Measurements from ENCODE around the gene MIB1. TPM values are rescaled to one million over a fixed set of nuclear protein-coding genes. Genes with fewer than 3 reads are reported as not detected.
"Not testable (repeated sequence)": the region's sequence is repeated elsewhere in the genome, so short reads cannot be mapped to it uniquely, and the experiment has no call there.

The MIB1 gene
- total RNA-seq, 1 donor from 2014 or later = 90.9 TPM

DNA sequence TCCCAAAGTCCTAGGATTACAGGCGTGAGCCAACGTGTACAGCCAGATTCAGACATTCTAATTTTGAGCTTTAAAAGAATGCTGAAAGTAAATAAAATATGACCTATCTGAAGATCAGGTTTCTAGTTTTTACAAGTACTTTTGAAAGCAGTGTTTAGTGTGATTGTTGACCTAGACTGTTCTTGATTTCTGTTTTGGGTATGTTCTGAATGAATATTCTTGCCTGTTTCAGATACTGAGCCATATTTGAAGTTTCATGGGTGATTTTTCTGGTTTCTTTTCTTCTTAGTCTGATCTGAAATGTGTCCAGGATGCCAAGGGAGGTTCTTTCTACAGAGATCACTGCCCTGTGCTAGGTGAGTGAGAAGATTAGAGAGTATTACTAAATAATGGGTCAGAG is 37.2 kb downstream of the MIB1 start:
- no peaks in the 10 kb centered on the region for H3K4me1 Mint-ChIP-seq
- no peaks in the 10 kb centered on the region for H3K27me3 Mint-ChIP-seq (ENCODE audit: low read depth)
- TF ChIP-seq, protein P1, sequence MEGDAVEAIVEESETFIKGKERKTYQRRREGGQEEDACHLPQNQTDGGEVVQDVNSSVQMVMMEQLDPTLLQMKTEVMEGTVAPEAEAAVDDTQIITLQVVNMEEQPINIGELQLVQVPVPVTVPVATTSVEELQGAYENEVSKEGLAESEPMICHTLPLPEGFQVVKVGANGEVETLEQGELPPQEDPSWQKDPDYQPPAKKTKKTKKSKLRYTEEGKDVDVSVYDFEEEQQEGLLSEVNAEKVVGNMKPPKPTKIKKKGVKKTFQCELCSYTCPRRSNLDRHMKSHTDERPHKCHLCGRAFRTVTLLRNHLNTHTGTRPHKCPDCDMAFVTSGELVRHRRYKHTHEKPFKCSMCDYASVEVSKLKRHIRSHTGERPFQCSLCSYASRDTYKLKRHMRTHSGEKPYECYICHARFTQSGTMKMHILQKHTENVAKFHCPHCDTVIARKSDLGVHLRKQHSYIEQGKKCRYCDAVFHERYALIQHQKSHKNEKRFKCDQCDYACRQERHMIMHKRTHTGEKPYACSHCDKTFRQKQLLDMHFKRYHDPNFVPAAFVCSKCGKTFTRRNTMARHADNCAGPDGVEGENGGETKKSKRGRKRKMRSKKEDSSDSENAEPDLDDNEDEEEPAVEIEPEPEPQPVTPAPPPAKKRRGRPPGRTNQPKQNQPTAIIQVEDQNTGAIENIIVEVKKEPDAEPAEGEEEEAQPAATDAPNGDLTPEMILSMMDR (conservative IDR thresholded peaks at IDR 0.05) = no peak
- no peaks in the 10 kb centered on the region for H3K9me3 Mint-ChIP-seq
- no peak overlapping the region for H3K4me3 Mint-ChIP-seq
- H3K36me3 Mint-ChIP-seq (ENCODE audit: low read depth) = peaks cover 24% of the 10 kb centered on the region
- H3K27ac Mint-ChIP-seq (ENCODE audit: unreplicated experiment) = no peak overlapping the region
- no peak for DNase-seq (ENCODE audit: low read depth, low spot score)

DNA sequence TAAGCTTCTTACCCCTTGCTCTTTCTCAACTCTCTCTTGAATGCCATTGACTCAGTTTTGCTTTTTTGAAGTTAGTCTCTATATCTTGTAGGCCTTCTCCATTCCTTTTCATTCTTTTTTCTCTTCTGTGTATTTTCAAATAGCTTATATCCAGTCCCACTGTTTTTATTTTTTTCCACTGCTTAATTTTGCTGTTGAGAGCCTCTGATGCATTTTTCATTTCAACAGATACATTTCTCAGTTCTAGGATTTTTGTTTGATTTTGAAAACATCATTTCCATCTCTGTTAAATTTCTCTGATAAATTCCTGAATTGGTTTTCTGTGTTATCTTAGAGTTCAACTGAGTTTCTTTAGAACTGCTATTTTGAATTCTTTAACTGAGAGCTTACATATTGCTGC is 45.9 kb downstream of the MIB1 start:
- TF ChIP-seq, protein P1 (conservative IDR thresholded peaks at IDR 0.05) = no peak
- Mint-ChIP-seq H3K36me3 (ENCODE audit: low read depth) (peaks cover 44% of the 10 kb centered on the region), H3K4me1 (no peaks in the 10 kb centered on the region), H3K9me3 (no peaks in the 10 kb centered on the region), H3K4me3 (no peak overlapping the region), H3K27me3 (ENCODE audit: low read depth) (no peaks in the 10 kb centered on the region), H3K27ac (ENCODE audit: unreplicated experiment) (no peak overlapping the region)
- no peak for DNase-seq (ENCODE audit: low read depth, low spot score)

DNA sequence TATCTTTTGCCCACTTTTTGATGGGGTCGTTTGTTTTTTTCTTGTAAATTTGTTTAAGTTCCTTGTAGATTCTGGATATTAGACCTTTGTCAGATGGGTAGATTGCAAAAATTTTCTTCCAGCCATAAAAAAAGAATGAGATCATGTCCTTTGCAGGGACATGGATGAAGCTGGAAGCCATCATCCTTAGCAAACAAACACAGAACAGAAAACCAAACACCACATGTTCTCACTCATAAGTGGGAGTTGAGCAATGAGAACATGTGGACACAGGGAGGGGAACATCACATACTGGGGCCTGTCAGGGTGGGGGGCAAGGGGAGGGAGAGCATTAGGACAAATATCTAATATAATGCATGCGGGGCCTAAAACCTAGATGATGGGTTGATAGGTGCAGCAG is 55.5 kb downstream of the MIB1 start:
- H3K27ac Mint-ChIP-seq (ENCODE audit: unreplicated experiment); H3K4me3 Mint-ChIP-seq; H3K27me3 Mint-ChIP-seq (ENCODE audit: low read depth); H3K4me1 Mint-ChIP-seq; DNase-seq (ENCODE audit: low read depth, low spot score); H3K9me3 Mint-ChIP-seq: not testable (repeated sequence)
- H3K36me3 Mint-ChIP-seq (ENCODE audit: low read depth) = peaks cover 11% of the 10 kb centered on the region

DNA sequence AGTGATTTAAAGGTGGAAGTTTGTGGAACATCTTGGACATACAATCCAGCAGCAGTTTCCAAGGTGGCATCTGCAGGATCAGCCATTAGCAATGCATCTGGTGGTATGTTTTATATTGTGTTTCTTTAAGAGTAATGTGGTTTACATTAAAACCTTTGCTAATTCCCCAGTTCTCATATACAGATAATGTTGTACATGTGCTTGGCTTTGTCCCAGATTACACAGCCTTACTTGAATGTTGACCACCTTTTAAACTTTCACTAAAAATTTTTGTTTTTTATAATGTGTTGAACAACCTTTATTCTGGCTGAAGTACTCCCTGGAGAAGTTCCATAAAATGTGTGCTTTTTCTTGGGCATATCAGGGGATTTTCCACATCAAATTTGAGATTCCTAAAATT is 57.5 kb downstream of the MIB1 start:
- Mint-ChIP-seq H3K27me3 (ENCODE audit: low read depth) (no peaks in the 10 kb centered on the region), H3K36me3 (ENCODE audit: low read depth) (peaks cover 20% of the 10 kb centered on the region), H3K27ac (ENCODE audit: unreplicated experiment) (no peak overlapping the region), H3K4me1 (no peaks in the 10 kb centered on the region), H3K4me3 (no peak overlapping the region), H3K9me3 (no peaks in the 10 kb centered on the region)
- TF ChIP-seq, protein P1 (conservative IDR thresholded peaks at IDR 0.05) = no peak
- no peak for DNase-seq (ENCODE audit: low read depth, low spot score)

GRCh38 chr18:21799721-21800120 is 59.1 kb downstream of the MIB1 start:
- peaks cover 20% of the 10 kb centered on the region for H3K36me3 Mint-ChIP-seq (ENCODE audit: low read depth)
- no peaks in the 10 kb centered on the region for H3K4me1 Mint-ChIP-seq
- DNase-seq (ENCODE audit: low read depth, low spot score) = no peak
- H3K27me3 Mint-ChIP-seq (ENCODE audit: low read depth) = no peaks in the 10 kb centered on the region
- TF ChIP-seq, protein P1 (conservative IDR thresholded peaks at IDR 0.05) = no peak
- H3K27ac Mint-ChIP-seq (ENCODE audit: unreplicated experiment) = no peak overlapping the region
- no peaks in the 10 kb centered on the region for H3K9me3 Mint-ChIP-seq
- H3K4me3 Mint-ChIP-seq = no peak overlapping the region

- Mint-ChIP-seq H3K4me1 (no peaks in the 10 kb centered on the region), H3K36me3 (ENCODE audit: low read depth) (peaks cover 27% of the 10 kb centered on the region), H3K27ac (ENCODE audit: unreplicated experiment) (no peak overlapping the region), H3K27me3 (ENCODE audit: low read depth) (no peaks in the 10 kb centered on the region), H3K9me3 (peaks cover 2% of the 10 kb centered on the region), H3K4me3 (no peak overlapping the region)
- TF ChIP-seq, protein P1 (conservative IDR thresholded peaks at IDR 0.05) = no peak
- DNase-seq (ENCODE audit: low read depth, low spot score) = no peak
These were observed 62.9 kb downstream of the MIB1 start for GRCh38 chr18:21803495-21803894.

All from neural crest cell (in vitro differentiated cells).